NCI-H2107 treated with DMSO at 0.1 percent for 48 hours (cell line): ENCODE results near the gene WWOX.

Source experiments
- DNase-seq: peaks from one replicate; lab custom pipeline; 2025; ENCODE audit not compliant: unreplicated experiment; lab: John Stamatoyannopoulos, UW

WWOX gene

GRCh38 chr16:78918805-78919305, 819.4 kb downstream of the WWOX start:
- DNase-seq: no peak

- DNase-seq: no peak
Observed at GRCh38 chr16:78919852-78920251, 820.4 kb downstream of the WWOX start.

- DNase-seq: no peak
Observed at GRCh38 chr16:78920621-78921020, 821.2 kb downstream of the WWOX start.

GRCh38 chr16:78925083-78925767, 825.8 kb downstream of the WWOX start:
- no peak for DNase-seq

GRCh38 chr16:78926723-78927210, 827.3 kb downstream of the WWOX start:
- DNase-seq: peak; percentile 12

- no peak for DNase-seq
Observed at GRCh38 chr16:78927766-78928165, 828.3 kb downstream of the WWOX start.

- DNase-seq: no peak
Observed at GRCh38 chr16:78929841-78930240, 830.4 kb downstream of the WWOX start.

GRCh38 chr16:78930561-78930960, 831.1 kb downstream of the WWOX start:
- no peak for DNase-seq

GRCh38 chr16:78931267-78931666, 831.8 kb downstream of the WWOX start:
- no peak for DNase-seq

GRCh38 chr16:78931678-78932077, 832.2 kb downstream of the WWOX start:
- no peak for DNase-seq

- DNase-seq: no peak
Observed at GRCh38 chr16:78932355-78932943, 833.0 kb downstream of the WWOX start.

GRCh38 chr16:78936060-78936459, 836.6 kb downstream of the WWOX start:
- DNase-seq: no peak

GRCh38 chr16:78939597-78939996, 840.1 kb downstream of the WWOX start:
- no peak for DNase-seq

GRCh38 chr16:78942625-78943245, 843.3 kb downstream of the WWOX start:
- DNase-seq: no peak

- DNase-seq: no peak
Observed at GRCh38 chr16:78945336-78945735, 845.9 kb downstream of the WWOX start.

GRCh38 chr16:78946556-78946955, 847.1 kb downstream of the WWOX start:
- no peak for DNase-seq

GRCh38 chr16:78950768-78951167, 851.3 kb downstream of the WWOX start:
- DNase-seq: no peak

- no peak for DNase-seq
Observed at GRCh38 chr16:78952630-78953029, 853.2 kb downstream of the WWOX start.

- DNase-seq: no peak
Observed at GRCh38 chr16:78953526-78953925, 854.1 kb downstream of the WWOX start.

- no peak for DNase-seq
Observed at GRCh38 chr16:78955206-78955605, 855.8 kb downstream of the WWOX start.

GRCh38 chr16:78956859-78957258, 857.4 kb downstream of the WWOX start:
- DNase-seq: no peak
